ENCODE data around the gene COL24A1. TPM values are rescaled to one million over a fixed set of nuclear protein-coding genes. Genes with fewer than 3 reads are reported as not detected.

COL24A1 gene
- total and polyA plus RNA-seq, 2 donors (not counting 3 experiments of a cell fraction or from before 2014, with no cell fraction given), result 0.03 TPM; not detected in 1

- no peaks in the 10 kb centered on the region for H3K36me3 ChIP-seq (ENCODE audit: control insufficient read depth in 2 of 2, extremely low read depth in 1 of 2, insufficient read depth in 2 of 2, low read length in 2 of 2)
- TF ChIP-seq FOS (IDR thresholded peaks at IDR 0.05; ENCODE audit: borderline replicate concordance, insufficient read depth, low read length) (no peak), EZH2 (IDR thresholded peaks at IDR 0.05; ENCODE audit: borderline replicate concordance, low read depth, low read length, severe bottlenecking) (no peak), CTCF (IDR thresholded peaks at IDR 0.05; ENCODE audit: extremely low read depth in 1 of 2, insufficient read depth in 1 of 2, low read depth in 1 of 2, low read length in 2 of 2) (no peak), MYC (IDR thresholded peaks at IDR 0.05; ENCODE audit: low read depth, low read length) (no peak), MAX (IDR thresholded peaks at IDR 0.05; ENCODE audit: insufficient read depth, insufficient read length) (no peak), POLR2A (IDR thresholded peaks at IDR 0.05; ENCODE audit: low read depth, low read length) (no peak), GATA2 (IDR thresholded peaks at IDR 0.05; ENCODE audit: insufficient read depth, insufficient read length, low read depth, low read length) (no peak), POLR2AphosphoS5 (IDR thresholded peaks at IDR 0.05; ENCODE audit: insufficient read depth, low read depth, low read length) (no peak), JUN (IDR thresholded peaks at IDR 0.05; ENCODE audit: borderline replicate concordance, insufficient read depth, insufficient read length, low read depth) (no peak)
- no peaks in the 10 kb centered on the region for H3K4me1 ChIP-seq (ENCODE audit: control insufficient read depth, extremely low read depth, insufficient read depth, low read length)
- POLR2A ChIA-PET, result no interaction called here
- dilution Hi-C loops (cut with MboI; ENCODE audit: extremely low pct_ligation_motif_present, low sequenced_read_pairs), result no loop called here
- H3K9me3 ChIP-seq (replicated peaks; ENCODE audit: control insufficient read depth, insufficient read depth, low read length), result no peaks in the 10 kb centered on the region
- CTCF ChIA-PET, result no interaction called here
- H3K9ac ChIP-seq (replicated peaks; ENCODE audit: extremely low read depth, insufficient read depth, low read length), result no peak overlapping the region
- H4K20me1 ChIP-seq (replicated peaks; ENCODE audit: control insufficient read depth, extremely low read depth, insufficient read depth, low read length), result no peaks in the 10 kb centered on the region
- intact Hi-C loops (cut with micrococcal nuclease), result loop anchor here (10.0 kb wide), 1 partner anchor 274 kb away; no protein-coding TSS in a partner anchor
- no peaks in the 10 kb centered on the region for H3K9me1 ChIP-seq (replicated peaks; ENCODE audit: control insufficient read depth, extremely low read depth, insufficient read depth, low read length)
- no peaks in the 10 kb centered on the region for H3K79me2 ChIP-seq (ENCODE audit: control insufficient read depth, insufficient read depth, low read length)
- H3K27me3 ChIP-seq (ENCODE audit: control insufficient read depth in 2 of 2, insufficient read depth in 2 of 2, low read length in 2 of 2), result peaks cover 5 to 12% of the 10 kb centered on the region in 2 experiments
- H2AFZ ChIP-seq (ENCODE audit: low read depth, low read length), result no peak overlapping the region
- DNase-seq (ENCODE audit: low read depth, low spot score) (no peak), FAIRE-seq (no peak)
- no peak overlapping the region for H3K4me2 ChIP-seq (ENCODE audit: insufficient read depth, low read length)
- no TSS peak for BruUV-seq (replicated peaks)
- H3K27ac ChIP-seq (ENCODE audit: insufficient read depth, low read depth, low read length), result no peak overlapping the region
- H3K4me3 ChIP-seq (replicated peaks in 1 of 3; ENCODE audit: insufficient read depth in 1 of 3, low read depth in 1 of 3, low read length in 3 of 3), result no peak overlapping the region
Observed at GRCh38 chr1:85888921-85889320, 267.7 kb downstream of the COL24A1 start.

Data from endothelial cell of umbilical vein (primary cell).